LoVo (cell line): ENCODE measurements around the gene DEFB129.
"Not testable (repeated sequence)": the region's sequence is repeated elsewhere in the genome, so short reads cannot be mapped to it uniquely, and the experiment has no call there.

Experiments used
- DNase-seq: peaks from one replicate; pipeline ENCODE4 v3.0.0-alpha.2; 2016; ENCODE audit warnings: low spot score

DEFB129 gene

GRCh38 chr20:253447-253846 is 26.4 kb downstream of the DEFB129 start:
- not testable (repeated sequence) for DNase-seq

GRCh38 chr20:257419-257818 is 30.4 kb downstream of the DEFB129 start, which contains the start of gene DEFB132:
TSS of gene DEFB132 (plus strand) at chr20:257724. CDS start at chr20:257779, 55 bp downstream.
- DNase-seq: no peak

- no peak for DNase-seq
Observed at GRCh38 chr20:258269-258858, 31.3 kb downstream of the DEFB129 start.

GRCh38 chr20:258963-259362 is 31.9 kb downstream of the DEFB129 start:
- DNase-seq: no peak

- DNase-seq: no peak
Observed at GRCh38 chr20:259981-260380, 32.9 kb downstream of the DEFB129 start.

- no peak for DNase-seq
Observed at GRCh38 chr20:263701-264100, 36.6 kb downstream of the DEFB129 start.

GRCh38 chr20:266596-267562 is 39.8 kb downstream of the DEFB129 start:
- peak; percentile 78 for DNase-seq

- DNase-seq: no peak
Observed at GRCh38 chr20:270517-270916, 43.5 kb downstream of the DEFB129 start.

- no peak for DNase-seq
Observed at GRCh38 chr20:271069-271468, 44.0 kb downstream of the DEFB129 start.

GRCh38 chr20:271528-271927 is 44.5 kb downstream of the DEFB129 start:
- no peak for DNase-seq

GRCh38 chr20:272718-273117 is 45.7 kb downstream of the DEFB129 start:
- no peak for DNase-seq

GRCh38 chr20:273884-274283 is 46.8 kb downstream of the DEFB129 start:
- DNase-seq: no peak

GRCh38 chr20:275791-276190 is 48.7 kb downstream of the DEFB129 start:
- no peak for DNase-seq

- no peak for DNase-seq
Observed at GRCh38 chr20:276620-277495, 49.8 kb downstream of the DEFB129 start.

GRCh38 chr20:277496-277781 is 50.4 kb downstream of the DEFB129 start:
- DNase-seq: no peak

- DNase-seq: no peak
Observed at GRCh38 chr20:278181-278580, 51.1 kb downstream of the DEFB129 start.

- no peak for DNase-seq
Observed at GRCh38 chr20:278607-279571, 51.8 kb downstream of the DEFB129 start.
